Measurements from ENCODE around the gene GPC6.

GPC6 gene

GRCh38 chr13:93225610-93226009 lies 997 bp upstream of the GPC6 start:
- DNase-seq = no peak
- Histone ChIP-seq H4K8ac (ENCODE audit: low read depth, low read length) (no peak overlapping the region), H3K23ac (ENCODE audit: low read length) (no peak overlapping the region), H4K91ac (ENCODE audit: low read depth, low read length) (no peak overlapping the region), H3K36me3 (ENCODE audit: control insufficient read depth in 1 of 2, insufficient read depth in 2 of 2, low read length in 2 of 2) (no peaks in the 10 kb centered on the region), H3K27ac (ENCODE audit: low read depth, low read length) (no peak overlapping the region), H3K79me1 (ENCODE audit: low read length) (peaks cover 28% of the 10 kb centered on the region), H3K4me2 (ENCODE audit: low read length) (no peak overlapping the region), H2BK120ac (ENCODE audit: insufficient read depth, low read length, poor library complexity) (no peak overlapping the region), H3K9ac (ENCODE audit: low read length) (no peak overlapping the region), H3K14ac (ENCODE audit: low read length) (no peak overlapping the region), H3K4ac (ENCODE audit: low read depth, low read length) (no peak overlapping the region), H3K4me1 (ENCODE audit: control insufficient read depth in 1 of 2, insufficient read depth in 2 of 2, low read length in 2 of 2) (peaks cover 6 to 8% of the 10 kb centered on the region in 2 experiments), H3K79me2 (ENCODE audit: control insufficient read depth, insufficient read depth, low read length, poor library complexity) (peaks cover 14% of the 10 kb centered on the region), H3K4me3 (ENCODE audit: low read depth, low read length) (no peak overlapping the region), H2AFZ (ENCODE audit: insufficient read depth, low read length, poor library complexity) (no peak overlapping the region), H2AK5ac (ENCODE audit: low read length) (no peak overlapping the region), H4K12ac (ENCODE audit: low read depth, low read length) (no peak overlapping the region), H3K9me3 (ENCODE audit: insufficient read depth, low read depth, low read length) (no peaks in the 10 kb centered on the region), H2BK12ac (ENCODE audit: low read length) (no peak overlapping the region), H3K18ac (ENCODE audit: low read length) (no peak overlapping the region), H3K27me3 (ENCODE audit: insufficient read depth, low read length) (no peaks in the 10 kb centered on the region), H2BK5ac (ENCODE audit: low read depth, low read length, poor library complexity) (peak overlapping the region; percentile 82)
- WGBS (ENCODE audit: extremely low coverage, insufficient coverage, insufficient read length) = no CpG with 5 or more reads among the region's 2 CpGs

GRCh38 chr13:93226065-93226622 lies 463 bp upstream of the GPC6 start:
- Histone ChIP-seq H3K4ac (ENCODE audit: low read depth, low read length) (no peak overlapping the region), H3K18ac (ENCODE audit: low read length) (no peak overlapping the region), H4K12ac (ENCODE audit: low read depth, low read length) (no peak overlapping the region), H2AK5ac (ENCODE audit: low read length) (no peak overlapping the region), H3K4me1 (ENCODE audit: control insufficient read depth in 1 of 2, insufficient read depth in 2 of 2, low read length in 2 of 2) (peaks cover 6 to 8% of the 10 kb centered on the region in 2 experiments), H3K14ac (ENCODE audit: low read length) (no peak overlapping the region), H3K9me3 (ENCODE audit: insufficient read depth, low read depth, low read length) (no peaks in the 10 kb centered on the region), H3K4me2 (ENCODE audit: low read length) (peak overlapping the region; percentile 60), H4K91ac (ENCODE audit: low read depth, low read length) (no peak overlapping the region), H3K79me1 (ENCODE audit: low read length) (peaks cover 28% of the 10 kb centered on the region), H2BK120ac (ENCODE audit: insufficient read depth, low read length, poor library complexity) (peak overlapping the region; percentile 68), H3K27me3 (ENCODE audit: insufficient read depth, low read length) (no peaks in the 10 kb centered on the region), H3K4me3 (ENCODE audit: low read depth, low read length) (no peak overlapping the region), H2BK12ac (ENCODE audit: low read length) (peak overlapping the region; percentile 94), H4K8ac (ENCODE audit: low read depth, low read length) (no peak overlapping the region), H3K9ac (ENCODE audit: low read length) (no peak overlapping the region), H2BK5ac (ENCODE audit: low read depth, low read length, poor library complexity) (peak overlapping the region; percentile 82), H3K27ac (ENCODE audit: low read depth, low read length) (peak overlapping the region; percentile 52), H3K23ac (ENCODE audit: low read length) (no peak overlapping the region), H3K79me2 (ENCODE audit: control insufficient read depth, insufficient read depth, low read length, poor library complexity) (peaks cover 14% of the 10 kb centered on the region), H2AFZ (ENCODE audit: insufficient read depth, low read length, poor library complexity) (no peak overlapping the region), H3K36me3 (ENCODE audit: control insufficient read depth in 1 of 2, insufficient read depth in 2 of 2, low read length in 2 of 2) (no peaks in the 10 kb centered on the region)
- WGBS (ENCODE audit: extremely low coverage, insufficient coverage, insufficient read length) = no CpG with 5 or more reads among the region's 5 CpGs
- no peak for DNase-seq

DNA sequence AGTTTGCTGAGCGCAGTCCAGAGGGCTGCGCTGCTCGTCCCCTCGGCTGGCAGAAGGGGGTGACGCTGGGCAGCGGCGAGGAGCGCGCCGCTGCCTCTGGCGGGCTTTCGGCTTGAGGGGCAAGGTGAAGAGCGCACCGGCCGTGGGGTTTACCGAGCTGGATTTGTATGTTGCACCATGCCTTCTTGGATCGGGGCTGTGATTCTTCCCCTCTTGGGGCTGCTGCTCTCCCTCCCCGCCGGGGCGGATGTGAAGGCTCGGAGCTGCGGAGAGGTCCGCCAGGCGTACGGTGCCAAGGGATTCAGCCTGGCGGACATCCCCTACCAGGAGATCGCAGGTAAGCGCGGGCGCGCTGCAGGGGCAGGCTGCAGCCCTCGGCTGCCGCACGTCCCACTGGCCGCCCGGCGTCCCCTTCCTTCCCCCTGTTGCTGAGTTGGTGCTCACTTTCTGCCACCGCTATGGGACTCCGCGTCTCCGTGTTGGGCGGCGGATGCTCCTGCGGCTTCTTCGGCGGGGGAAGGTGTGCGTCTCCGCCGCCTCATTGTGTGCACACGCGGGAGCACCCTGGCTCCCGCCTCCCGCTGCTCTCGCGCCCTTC lies 772 bp downstream of the GPC6 start:
- peak overlapping the region; percentile 6 for H3K14ac ChIP-seq (ENCODE audit: low read length)
- peak overlapping the region; percentile 93 for H3K9ac ChIP-seq (ENCODE audit: low read length)
- H3K4me1 ChIP-seq (ENCODE audit: control insufficient read depth in 1 of 2, insufficient read depth in 2 of 2, low read length in 2 of 2) = peaks cover 6 to 8% of the 10 kb centered on the region in 2 experiments
- no peaks in the 10 kb centered on the region for H3K9me3 ChIP-seq (ENCODE audit: insufficient read depth, low read depth, low read length)
- H2AFZ ChIP-seq (ENCODE audit: insufficient read depth, low read length, poor library complexity) = peak overlapping the region; percentile 97
- peak overlapping the region; percentile 99 for H2BK5ac ChIP-seq (ENCODE audit: low read depth, low read length, poor library complexity)
- H2BK12ac ChIP-seq (ENCODE audit: low read length) = peak overlapping the region; percentile 15
- no peak overlapping the region for H3K23ac ChIP-seq (ENCODE audit: low read length)
- peak overlapping the region; percentile 83 for H3K27ac ChIP-seq (ENCODE audit: low read depth, low read length)
- H3K79me1 ChIP-seq (ENCODE audit: low read length) = peaks cover 28% of the 10 kb centered on the region
- no peaks in the 10 kb centered on the region for H3K27me3 ChIP-seq (ENCODE audit: insufficient read depth, low read length)
- H3K4me3 ChIP-seq (ENCODE audit: low read depth, low read length) = peak overlapping the region; percentile 94
- peaks cover 14% of the 10 kb centered on the region for H3K79me2 ChIP-seq (ENCODE audit: control insufficient read depth, insufficient read depth, low read length, poor library complexity)
- H4K12ac ChIP-seq (ENCODE audit: low read depth, low read length) = peak overlapping the region; percentile 25
- peak overlapping the region; percentile 11 for H4K91ac ChIP-seq (ENCODE audit: low read depth, low read length)
- no CpG with 5 or more reads among the region's 55 CpGs for WGBS (ENCODE audit: extremely low coverage, insufficient coverage, insufficient read length)
- H3K4me2 ChIP-seq (ENCODE audit: low read length) = peak overlapping the region; percentile 89
- peak overlapping the region; percentile 94 for H4K8ac ChIP-seq (ENCODE audit: low read depth, low read length)
- no peak overlapping the region for H2AK5ac ChIP-seq (ENCODE audit: low read length)
- peak overlapping the region; percentile 97 for H2BK120ac ChIP-seq (ENCODE audit: insufficient read depth, low read length, poor library complexity)
- H3K18ac ChIP-seq (ENCODE audit: low read length) = peak overlapping the region; percentile 100
- no peak for DNase-seq
- peak overlapping the region; percentile 8 for H3K4ac ChIP-seq (ENCODE audit: low read depth, low read length)
- no peaks in the 10 kb centered on the region for H3K36me3 ChIP-seq (ENCODE audit: control insufficient read depth in 1 of 2, insufficient read depth in 2 of 2, low read length in 2 of 2)

DNA sequence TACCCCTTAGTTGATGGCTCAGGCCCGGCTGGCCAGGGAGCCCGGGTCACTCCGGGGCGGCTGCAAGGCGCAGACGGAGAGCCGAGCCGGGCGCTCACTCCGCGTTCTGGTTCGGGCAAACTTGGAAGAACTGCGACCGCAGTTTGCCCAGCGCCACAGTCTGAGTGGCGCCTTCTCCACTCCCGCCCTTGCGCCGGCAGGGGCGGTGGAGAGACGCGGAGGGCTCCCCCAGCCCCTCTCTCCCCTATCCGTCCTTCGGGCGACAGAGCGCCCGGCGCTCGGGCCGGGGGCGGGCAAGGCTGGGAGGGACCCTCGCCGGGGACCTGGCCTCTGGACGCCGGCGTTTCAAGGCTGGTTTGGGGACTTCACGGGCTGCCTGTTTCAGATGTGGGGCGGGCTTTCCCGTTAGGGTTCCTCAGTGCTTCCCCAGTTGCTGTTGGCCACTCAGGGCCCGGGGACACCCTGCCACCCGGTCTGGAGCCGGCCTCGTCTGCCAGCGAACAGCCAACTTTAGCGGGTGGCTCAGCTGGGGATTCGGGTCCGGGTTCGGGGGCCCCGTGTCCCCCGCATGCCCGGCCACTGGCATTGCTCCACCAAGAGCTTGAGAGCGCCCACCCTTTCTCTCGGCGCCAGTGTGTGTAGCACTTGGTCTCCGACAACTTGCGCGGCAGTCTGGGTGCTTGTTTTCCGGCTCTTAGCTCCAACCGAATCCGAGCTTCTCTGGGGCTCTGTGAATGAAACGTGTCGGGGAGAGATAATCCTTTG lies 1.5 kb downstream of the GPC6 start:
- no peaks in the 10 kb centered on the region for H3K36me3 ChIP-seq (ENCODE audit: control insufficient read depth in 1 of 2, insufficient read depth in 2 of 2, low read length in 2 of 2)

More for the DNA sequence above, 1.5 kb downstream of the GPC6 start:
- peak overlapping the region; percentile 89 for H3K4me2 ChIP-seq (ENCODE audit: low read length)
- H3K23ac ChIP-seq (ENCODE audit: low read length) = no peak overlapping the region
- no CpG with 5 or more reads among the region's 62 CpGs for WGBS (ENCODE audit: extremely low coverage, insufficient coverage, insufficient read length)
- peak overlapping the region; percentile 99 for H2BK5ac ChIP-seq (ENCODE audit: low read depth, low read length, poor library complexity)
- peaks cover 6 to 8% of the 10 kb centered on the region in 2 experiments for H3K4me1 ChIP-seq (ENCODE audit: control insufficient read depth in 1 of 2, insufficient read depth in 2 of 2, low read length in 2 of 2)
- H2AK5ac ChIP-seq (ENCODE audit: low read length) = no peak overlapping the region
- H2AFZ ChIP-seq (ENCODE audit: insufficient read depth, low read length, poor library complexity) = peak overlapping the region; percentile 97
- DNase-seq = no peak
- H4K8ac ChIP-seq (ENCODE audit: low read depth, low read length) = peak overlapping the region; percentile 94
- no peaks in the 10 kb centered on the region for H3K27me3 ChIP-seq (ENCODE audit: insufficient read depth, low read length)
- peak overlapping the region; percentile 98 for H3K14ac ChIP-seq (ENCODE audit: low read length)
- peak overlapping the region; percentile 89 for H4K12ac ChIP-seq (ENCODE audit: low read depth, low read length)
- no peaks in the 10 kb centered on the region for H3K9me3 ChIP-seq (ENCODE audit: insufficient read depth, low read depth, low read length)
- peaks cover 14% of the 10 kb centered on the region for H3K79me2 ChIP-seq (ENCODE audit: control insufficient read depth, insufficient read depth, low read length, poor library complexity)
- peak overlapping the region; percentile 100 for H3K18ac ChIP-seq (ENCODE audit: low read length)
- H2BK12ac ChIP-seq (ENCODE audit: low read length) = peak overlapping the region; percentile 42
- peak overlapping the region; percentile 93 for H3K9ac ChIP-seq (ENCODE audit: low read length)
- H3K79me1 ChIP-seq (ENCODE audit: low read length) = peaks cover 28% of the 10 kb centered on the region
- peak overlapping the region; percentile 94 for H3K4ac ChIP-seq (ENCODE audit: low read depth, low read length)
- H4K91ac ChIP-seq (ENCODE audit: low read depth, low read length) = peak overlapping the region; percentile 18
- peak overlapping the region; percentile 97 for H2BK120ac ChIP-seq (ENCODE audit: insufficient read depth, low read length, poor library complexity)
- H3K27ac ChIP-seq (ENCODE audit: low read depth, low read length) = peak overlapping the region; percentile 83
- H3K4me3 ChIP-seq (ENCODE audit: low read depth, low read length) = peak overlapping the region; percentile 94
